K562 (cell line): ENCODE measurements around the gene AQP6. TPM values are rescaled to one million over a fixed set of nuclear protein-coding genes. Genes with fewer than 3 reads are reported as not detected.

Experiments used
- GABPB1 ChIP-seq: sonication (generic); formaldehyde crosslinking; IDR thresholded peaks from 2 replicates; pipeline ENCODE4 v1.8.0; 2022; ENCODE audit warnings: mild to moderate bottlenecking, missing genetic modification reagents
- NR1H2 ChIP-seq: sonication (generic); formaldehyde crosslinking; IDR thresholded peaks from 2 replicates; pipeline ENCODE4 v1.4.0; 2020; ENCODE audit warnings: mild to moderate bottlenecking, missing genetic modification reagents
- POLR3G ChIP-seq: IDR thresholded peaks from 2 replicates; pipeline ENCODE4 v1.6.1; 2011; ENCODE audit not compliant: insufficient read length, insufficient replicate concordance; ENCODE audit errors: extremely low read depth
- RFX1 ChIP-seq: fragments of 450-650 bp; IDR thresholded peaks from 2 replicates; pipeline ENCODE4 v1.6.1; 2016; ENCODE audit warnings: mild to moderate bottlenecking, moderate library complexity
- SPI1 ChIP-seq: IDR thresholded peaks from 2 replicates; pipeline ENCODE4 v1.6.1; 2011; ENCODE audit warnings: low read depth, low read length, control low read depth, borderline replicate concordance
- TBP ChIP-seq: optimal IDR thresholded peaks from 2 replicates; pipeline ENCODE3; 2011; ENCODE audit warnings: low read depth, low read length, improper control_type of control experiment
- ZNF707 ChIP-seq: fragments of 250-450 bp; sonication (Bioruptor Pico); conservative IDR thresholded peaks from 2 replicates; pipeline ENCODE4 v1.8.0; 2022; ENCODE audit warnings: inconsistent platforms, mild to moderate bottlenecking, moderate library complexity
- polyA plus RNA-seq, 8 experiments: library from polyadenylated mRNA; depleted of rRNA in 4 of 8; stranded (reverse) in 5 of 8; unstranded in 3 of 8; fragments of >200 nt; fragmentation: Nextera tagmentation in 2 of 8; fragmentation: Illumina TruSeq in 1 of 8; extraction: Ambion mirVana in 2 of 8; extraction: Trizol in 1 of 8; gene quantifications; 2 replicates each; pipeline versions ENCODE4 v1.2.1 to v1.2.3, GENCODE V29; 2011 to 2014; ENCODE audit warnings: inconsistent platforms in 1 of 8, missing spikeins in 1 of 8
- total RNA-seq, 7 experiments: library from RNA; depleted of rRNA in 6 of 7; stranded (reverse); fragments of >200 nt in 6 of 7; fragmentation: Illumina TruSeq in 2 of 7; extraction: Trizol in 2 of 7; gene quantifications; 2 replicates each; pipeline versions ENCODE4 v1.2.1 to v1.2.3, GENCODE V29; 2011 to 2021; ENCODE audit warnings: low replicate concordance in 1 of 7
- TF ChIP-seq, protein P1 (sequence below): fragments of 450-650 bp; formaldehyde crosslinking; IDR thresholded peaks from 2 replicates; pipeline ENCODE4 v1.4.0; 2022; ENCODE audit warnings: mild to moderate bottlenecking, moderate library complexity
- TF ChIP-seq, protein P2 (sequence below): fragments of 450-650 bp; IDR thresholded peaks from 2 replicates; pipeline ENCODE4 v1.7.1; 2018; ENCODE audit warnings: mild to moderate bottlenecking, low read depth; ENCODE audit not compliant: partially characterized antibody
- TF ChIP-seq, protein P3 (sequence below): fragments of 250-450 bp; sonication (Bioruptor Pico); IDR thresholded peaks from 2 replicates; pipeline ENCODE4 v1.5.0; 2021; ENCODE audit warnings: mild to moderate bottlenecking, borderline replicate concordance
- TF ChIP-seq, protein P4 (sequence below): IDR thresholded peaks from 3 replicates; pipeline ENCODE4 v1.6.1; 2011; ENCODE audit warnings: borderline replicate concordance, mild to moderate bottlenecking, moderate library complexity; ENCODE audit not compliant: insufficient read length; ENCODE audit errors: extremely low read depth
- TF ChIP-seq, protein P5 (sequence below): fragments of 250-450 bp; sonication (Bioruptor Pico); IDR thresholded peaks from 2 replicates; pipeline ENCODE4 v1.8.0; 2022; ENCODE audit warnings: moderate library complexity, mild to moderate bottlenecking, inconsistent platforms
- TF ChIP-seq, protein P6 (sequence below): sonication (generic); formaldehyde crosslinking; IDR thresholded peaks from 2 replicates; pipeline ENCODE4 v1.8.1; 2022; ENCODE audit warnings: missing genetic modification reagents
- TF ChIP-seq, protein P7 (sequence below), 2 experiments: fragments of 450-650 bp; IDR thresholded peaks; 2 replicates each; pipeline ENCODE4 v1.6.1; 2016

AQP6 gene
- total and polyA plus RNA-seq, 9 of the 15 experiments (the other 6 are each of a cell fraction or from before 2014, with no cell fraction given) = 0.05 to 0.12 TPM; not detected in 7

DNA sequence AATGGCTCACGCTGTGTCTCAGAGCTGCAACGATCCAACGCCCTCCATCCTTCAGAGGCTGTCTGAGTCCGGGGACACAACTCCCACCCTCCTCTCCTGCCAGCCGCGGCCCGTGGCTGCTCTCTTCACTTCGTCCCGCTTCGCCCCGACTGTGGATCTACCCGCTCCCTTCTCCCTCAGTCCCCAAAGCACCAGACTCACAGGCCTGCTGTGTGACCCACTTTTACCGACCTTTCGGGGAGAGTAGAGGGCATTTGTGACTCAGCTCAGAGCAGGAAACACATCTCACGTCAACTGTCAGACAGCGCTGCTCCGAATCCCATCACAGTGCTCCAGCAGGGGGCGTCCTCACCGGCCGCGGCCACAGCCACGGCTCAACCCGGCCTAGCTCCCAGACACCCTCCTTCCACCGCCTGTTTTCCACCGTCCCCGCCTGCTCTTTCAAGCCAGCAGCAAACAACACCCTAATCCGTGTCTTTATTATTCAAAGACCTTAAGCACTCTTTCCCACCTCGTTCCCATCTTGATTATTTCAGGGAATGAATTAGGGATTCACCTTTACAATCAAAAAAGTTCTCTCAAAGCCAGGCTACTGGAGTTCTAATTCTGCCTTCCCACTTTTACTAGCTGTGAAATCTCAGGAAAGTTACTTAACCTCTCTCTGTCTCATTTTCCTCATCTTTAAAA is 27.2 kb upstream of the AQP6 start (continued):
- TF ChIP-seq, protein P1, sequence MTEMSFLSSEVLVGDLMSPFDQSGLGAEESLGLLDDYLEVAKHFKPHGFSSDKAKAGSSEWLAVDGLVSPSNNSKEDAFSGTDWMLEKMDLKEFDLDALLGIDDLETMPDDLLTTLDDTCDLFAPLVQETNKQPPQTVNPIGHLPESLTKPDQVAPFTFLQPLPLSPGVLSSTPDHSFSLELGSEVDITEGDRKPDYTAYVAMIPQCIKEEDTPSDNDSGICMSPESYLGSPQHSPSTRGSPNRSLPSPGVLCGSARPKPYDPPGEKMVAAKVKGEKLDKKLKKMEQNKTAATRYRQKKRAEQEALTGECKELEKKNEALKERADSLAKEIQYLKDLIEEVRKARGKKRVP (CRISPR knock-in tag) = no peak
- TF ChIP-seq NR1H2 = no peak
- TF ChIP-seq, protein P2, sequence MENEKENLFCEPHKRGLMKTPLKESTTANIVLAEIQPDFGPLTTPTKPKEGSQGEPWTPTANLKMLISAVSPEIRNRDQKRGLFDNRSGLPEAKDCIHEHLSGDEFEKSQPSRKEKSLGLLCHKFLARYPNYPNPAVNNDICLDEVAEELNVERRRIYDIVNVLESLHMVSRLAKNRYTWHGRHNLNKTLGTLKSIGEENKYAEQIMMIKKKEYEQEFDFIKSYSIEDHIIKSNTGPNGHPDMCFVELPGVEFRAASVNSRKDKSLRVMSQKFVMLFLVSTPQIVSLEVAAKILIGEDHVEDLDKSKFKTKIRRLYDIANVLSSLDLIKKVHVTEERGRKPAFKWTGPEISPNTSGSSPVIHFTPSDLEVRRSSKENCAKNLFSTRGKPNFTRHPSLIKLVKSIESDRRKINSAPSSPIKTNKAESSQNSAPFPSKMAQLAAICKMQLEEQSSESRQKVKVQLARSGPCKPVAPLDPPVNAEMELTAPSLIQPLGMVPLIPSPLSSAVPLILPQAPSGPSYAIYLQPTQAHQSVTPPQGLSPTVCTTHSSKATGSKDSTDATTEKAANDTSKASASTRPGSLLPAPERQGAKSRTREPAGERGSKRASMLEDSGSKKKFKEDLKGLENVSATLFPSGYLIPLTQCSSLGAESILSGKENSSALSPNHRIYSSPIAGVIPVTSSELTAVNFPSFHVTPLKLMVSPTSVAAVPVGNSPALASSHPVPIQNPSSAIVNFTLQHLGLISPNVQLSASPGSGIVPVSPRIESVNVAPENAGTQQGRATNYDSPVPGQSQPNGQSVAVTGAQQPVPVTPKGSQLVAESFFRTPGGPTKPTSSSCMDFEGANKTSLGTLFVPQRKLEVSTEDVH = no peak
- no peak for TF ChIP-seq POLR3G
- no peak for TF ChIP-seq ZNF707
- TF ChIP-seq, protein P3, sequence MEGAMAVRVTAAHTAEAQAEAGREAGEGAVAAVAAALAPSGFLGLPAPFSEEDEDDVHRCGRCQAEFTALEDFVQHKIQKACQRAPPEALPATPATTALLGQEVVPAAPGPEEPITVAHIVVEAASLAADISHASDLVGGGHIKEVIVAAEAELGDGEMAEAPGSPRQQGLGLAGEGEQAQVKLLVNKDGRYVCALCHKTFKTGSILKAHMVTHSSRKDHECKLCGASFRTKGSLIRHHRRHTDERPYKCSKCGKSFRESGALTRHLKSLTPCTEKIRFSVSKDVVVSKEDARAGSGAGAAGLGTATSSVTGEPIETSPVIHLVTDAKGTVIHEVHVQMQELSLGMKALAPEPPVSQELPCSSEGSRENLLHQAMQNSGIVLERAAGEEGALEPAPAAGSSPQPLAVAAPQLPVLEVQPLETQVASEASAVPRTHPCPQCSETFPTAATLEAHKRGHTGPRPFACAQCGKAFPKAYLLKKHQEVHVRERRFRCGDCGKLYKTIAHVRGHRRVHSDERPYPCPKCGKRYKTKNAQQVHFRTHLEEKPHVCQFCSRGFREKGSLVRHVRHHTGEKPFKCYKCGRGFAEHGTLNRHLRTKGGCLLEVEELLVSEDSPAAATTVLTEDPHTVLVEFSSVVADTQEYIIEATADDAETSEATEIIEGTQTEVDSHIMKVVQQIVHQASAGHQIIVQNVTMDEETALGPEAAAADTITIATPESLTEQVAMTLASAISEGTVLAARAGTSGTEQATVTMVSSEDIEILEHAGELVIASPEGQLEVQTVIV (CRISPR knock-in tag) = no peak
- no peak for TF ChIP-seq SPI1
- peak; percentile 27 for TF ChIP-seq TBP
- TF ChIP-seq RFX1 = no peak
- TF ChIP-seq, protein P4, sequence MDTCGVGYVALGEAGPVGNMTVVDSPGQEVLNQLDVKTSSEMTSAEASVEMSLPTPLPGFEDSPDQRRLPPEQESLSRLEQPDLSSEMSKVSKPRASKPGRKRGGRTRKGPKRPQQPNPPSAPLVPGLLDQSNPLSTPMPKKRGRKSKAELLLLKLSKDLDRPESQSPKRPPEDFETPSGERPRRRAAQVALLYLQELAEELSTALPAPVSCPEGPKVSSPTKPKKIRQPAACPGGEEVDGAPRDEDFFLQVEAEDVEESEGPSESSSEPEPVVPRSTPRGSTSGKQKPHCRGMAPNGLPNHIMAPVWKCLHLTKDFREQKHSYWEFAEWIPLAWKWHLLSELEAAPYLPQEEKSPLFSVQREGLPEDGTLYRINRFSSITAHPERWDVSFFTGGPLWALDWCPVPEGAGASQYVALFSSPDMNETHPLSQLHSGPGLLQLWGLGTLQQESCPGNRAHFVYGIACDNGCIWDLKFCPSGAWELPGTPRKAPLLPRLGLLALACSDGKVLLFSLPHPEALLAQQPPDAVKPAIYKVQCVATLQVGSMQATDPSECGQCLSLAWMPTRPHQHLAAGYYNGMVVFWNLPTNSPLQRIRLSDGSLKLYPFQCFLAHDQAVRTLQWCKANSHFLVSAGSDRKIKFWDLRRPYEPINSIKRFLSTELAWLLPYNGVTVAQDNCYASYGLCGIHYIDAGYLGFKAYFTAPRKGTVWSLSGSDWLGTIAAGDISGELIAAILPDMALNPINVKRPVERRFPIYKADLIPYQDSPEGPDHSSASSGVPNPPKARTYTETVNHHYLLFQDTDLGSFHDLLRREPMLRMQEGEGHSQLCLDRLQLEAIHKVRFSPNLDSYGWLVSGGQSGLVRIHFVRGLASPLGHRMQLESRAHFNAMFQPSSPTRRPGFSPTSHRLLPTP = no peak
- TF ChIP-seq, protein P5, sequence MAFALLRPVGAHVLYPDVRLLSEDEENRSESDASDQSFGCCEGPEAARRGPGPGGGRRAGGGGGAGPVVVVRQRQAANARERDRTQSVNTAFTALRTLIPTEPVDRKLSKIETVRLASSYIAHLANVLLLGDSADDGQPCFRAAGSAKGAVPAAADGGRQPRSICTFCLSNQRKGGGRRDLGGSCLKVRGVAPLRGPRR = no peak
- TF ChIP-seq, protein P6, sequence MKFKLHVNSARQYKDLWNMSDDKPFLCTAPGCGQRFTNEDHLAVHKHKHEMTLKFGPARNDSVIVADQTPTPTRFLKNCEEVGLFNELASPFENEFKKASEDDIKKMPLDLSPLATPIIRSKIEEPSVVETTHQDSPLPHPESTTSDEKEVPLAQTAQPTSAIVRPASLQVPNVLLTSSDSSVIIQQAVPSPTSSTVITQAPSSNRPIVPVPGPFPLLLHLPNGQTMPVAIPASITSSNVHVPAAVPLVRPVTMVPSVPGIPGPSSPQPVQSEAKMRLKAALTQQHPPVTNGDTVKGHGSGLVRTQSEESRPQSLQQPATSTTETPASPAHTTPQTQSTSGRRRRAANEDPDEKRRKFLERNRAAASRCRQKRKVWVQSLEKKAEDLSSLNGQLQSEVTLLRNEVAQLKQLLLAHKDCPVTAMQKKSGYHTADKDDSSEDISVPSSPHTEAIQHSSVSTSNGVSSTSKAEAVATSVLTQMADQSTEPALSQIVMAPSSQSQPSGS (CRISPR knock-in tag) = no peak
- TF ChIP-seq, protein P7, sequence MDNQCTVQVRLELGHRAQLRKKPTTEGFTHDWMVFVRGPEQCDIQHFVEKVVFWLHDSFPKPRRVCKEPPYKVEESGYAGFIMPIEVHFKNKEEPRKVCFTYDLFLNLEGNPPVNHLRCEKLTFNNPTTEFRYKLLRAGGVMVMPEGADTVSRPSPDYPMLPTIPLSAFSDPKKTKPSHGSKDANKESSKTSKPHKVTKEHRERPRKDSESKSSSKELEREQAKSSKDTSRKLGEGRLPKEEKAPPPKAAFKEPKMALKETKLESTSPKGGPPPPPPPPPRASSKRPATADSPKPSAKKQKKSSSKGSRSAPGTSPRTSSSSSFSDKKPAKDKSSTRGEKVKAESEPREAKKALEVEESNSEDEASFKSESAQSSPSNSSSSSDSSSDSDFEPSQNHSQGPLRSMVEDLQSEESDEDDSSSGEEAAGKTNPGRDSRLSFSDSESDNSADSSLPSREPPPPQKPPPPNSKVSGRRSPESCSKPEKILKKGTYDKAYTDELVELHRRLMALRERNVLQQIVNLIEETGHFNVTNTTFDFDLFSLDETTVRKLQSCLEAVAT (IDR thresholded peaks at IDR 0.05) = peak; percentile 37 to 49; a peak in 2 of 4 replicates
- peak; percentile 65 for TF ChIP-seq GABPB1
